BLaER1 (cell line): ENCODE results near the gene CTDSPL.
A peak's percentile ranks its signal among the peaks of the same experiment; 100 is the strongest.
"Not testable (repeated sequence)": the region's sequence is repeated elsewhere in the genome, so short reads cannot be mapped to it uniquely, and the experiment has no call there.

Source experiments
- H3K27ac ChIP-seq: shearing (Covaris generic); formaldehyde crosslinking; 2 replicates; pipeline ENCODE4 v1.8.1; 2022
- H3K27me3 ChIP-seq: shearing (Covaris generic); formaldehyde crosslinking; 2 replicates; pipeline ENCODE4 v1.8.1; 2022
- H3K36me3 ChIP-seq: shearing (Covaris generic); formaldehyde crosslinking; 2 replicates; pipeline ENCODE4 v1.8.1; 2022
- H3K4me1 ChIP-seq: shearing (Covaris generic); formaldehyde crosslinking; 2 replicates; pipeline ENCODE4 v1.8.1; 2022
- H3K4me2 ChIP-seq: shearing (Covaris generic); formaldehyde crosslinking; 2 replicates; pipeline ENCODE4 v1.8.1; 2022
- H3K4me3 ChIP-seq: shearing (Covaris generic); formaldehyde crosslinking; 2 replicates; pipeline ENCODE4 v1.8.1; 2022
- H3K9ac ChIP-seq: shearing (Covaris generic); formaldehyde crosslinking; 2 replicates; pipeline ENCODE4 v1.8.1; 2022
- H3K9me3 ChIP-seq: shearing (Covaris generic); formaldehyde crosslinking; 2 replicates; pipeline ENCODE4 v1.8.1; 2022
- H4K20me1 ChIP-seq: shearing (Covaris generic); formaldehyde crosslinking; 2 replicates; pipeline ENCODE4 v1.8.1; 2022
- Cebpa-rat ChIP-seq: shearing (Covaris generic); IDR thresholded peaks from 2 replicates; pipeline ENCODE4 v1.8.1; 2022

The CTDSPL gene

GRCh38 chr3:37861620-37862041 lies at the start of gene CTDSPL:
Gene CTDSPL, plus strand, starts transcription at chr3:37861880. Its CDS starts 320 bp downstream, at chr3:37862200.
- H3K36me3 ChIP-seq, result no peaks in the 10 kb centered on the region
- H3K9me3 ChIP-seq, result no peaks in the 10 kb centered on the region
- H3K27ac ChIP-seq, result no peak within 1 kb of the TSS
- 0 out of 2 replicates have a peak, but pooled peaks cover 10% of the 10 kb centered on the region for H4K20me1 ChIP-seq
- peaks cover 42% of the 10 kb centered on the region for H3K4me1 ChIP-seq
- H3K4me2 ChIP-seq, result peak within 1 kb of the TSS; percentile 99
- H3K27me3 ChIP-seq, result peaks cover 27% of the 10 kb centered on the region
- no peak for TF ChIP-seq Cebpa-rat
- peak within 1 kb of the TSS; percentile 66 for H3K9ac ChIP-seq
- H3K4me3 ChIP-seq, result peak within 1 kb of the TSS; percentile 75

- no peaks in the 10 kb centered on the region for H3K27me3 ChIP-seq
- H3K4me2 ChIP-seq, result no peak overlapping the region
Measured at GRCh38 chr3:37812499-37812896, 49.2 kb upstream of the CTDSPL start.

GRCh38 chr3:37813403-37813802 lies 48.3 kb upstream of the CTDSPL start:
- no peak for TF ChIP-seq Cebpa-rat
- H4K20me1 ChIP-seq, result no peaks in the 10 kb centered on the region
- H3K9me3 ChIP-seq, result no peaks in the 10 kb centered on the region
- no peak overlapping the region for H3K4me3 ChIP-seq
- no peaks in the 10 kb centered on the region for H3K27me3 ChIP-seq
- no peak overlapping the region for H3K27ac ChIP-seq
- no peak overlapping the region for H3K4me2 ChIP-seq
- H3K4me1 ChIP-seq, result peaks cover 12% of the 10 kb centered on the region
- H3K9ac ChIP-seq, result no peak overlapping the region
- H3K36me3 ChIP-seq, result no peaks in the 10 kb centered on the region

More at GRCh38 chr3:37812499-37812896, 49.2 kb upstream of the CTDSPL start:
- Histone ChIP-seq H3K4me1 (peaks cover 12% of the 10 kb centered on the region), H3K4me3 (no peak overlapping the region), H3K27ac (no peak overlapping the region), H3K36me3 (no peaks in the 10 kb centered on the region), H3K9me3 (no peaks in the 10 kb centered on the region), H3K9ac (no peak overlapping the region), H4K20me1 (no peaks in the 10 kb centered on the region)
- TF ChIP-seq Cebpa-rat, result no peak

GRCh38 chr3:37814547-37814946 lies 47.1 kb upstream of the CTDSPL start:
- Histone ChIP-seq H3K4me3 (no peak overlapping the region), H3K27ac (no peak overlapping the region), H3K9ac (no peak overlapping the region), H3K36me3 (no peaks in the 10 kb centered on the region), H3K9me3 (no peaks in the 10 kb centered on the region), H3K27me3 (no peaks in the 10 kb centered on the region), H3K4me2 (no peak overlapping the region), H3K4me1 (peaks cover 12% of the 10 kb centered on the region), H4K20me1 (no peaks in the 10 kb centered on the region)
- no peak for TF ChIP-seq Cebpa-rat

GRCh38 chr3:37815156-37815555 lies 46.5 kb upstream of the CTDSPL start:
- peaks cover 12% of the 10 kb centered on the region for H3K4me1 ChIP-seq
- H3K36me3 ChIP-seq, H3K27me3 ChIP-seq, H3K9ac ChIP-seq, H3K27ac ChIP-seq, H3K4me2 ChIP-seq, H4K20me1 ChIP-seq, H3K9me3 ChIP-seq, H3K4me3 ChIP-seq: not testable (repeated sequence)

GRCh38 chr3:37816271-37816670 lies 45.4 kb upstream of the CTDSPL start:
- no peak overlapping the region for H3K9ac ChIP-seq
- H4K20me1 ChIP-seq, result no peaks in the 10 kb centered on the region
- no peaks in the 10 kb centered on the region for H3K27me3 ChIP-seq
- no peak overlapping the region for H3K4me2 ChIP-seq
- no peaks in the 10 kb centered on the region for H3K9me3 ChIP-seq
- H3K27ac ChIP-seq, result no peak overlapping the region
- TF ChIP-seq Cebpa-rat, result no peak
- H3K4me1 ChIP-seq, result peaks cover 12% of the 10 kb centered on the region
- no peak overlapping the region for H3K4me3 ChIP-seq
- H3K36me3 ChIP-seq, result no peaks in the 10 kb centered on the region

- H3K9me3 ChIP-seq, result no peaks in the 10 kb centered on the region
- TF ChIP-seq Cebpa-rat, result no peak
- H3K36me3 ChIP-seq, result no peaks in the 10 kb centered on the region
- H3K4me2 ChIP-seq, result no peak overlapping the region
- H3K27me3 ChIP-seq, result no peaks in the 10 kb centered on the region
- no peaks in the 10 kb centered on the region for H4K20me1 ChIP-seq
- H3K9ac ChIP-seq, result no peak overlapping the region
- no peak overlapping the region for H3K27ac ChIP-seq
- no peak overlapping the region for H3K4me3 ChIP-seq
- no peaks in the 10 kb centered on the region for H3K4me1 ChIP-seq
Measured at GRCh38 chr3:37819591-37819990, 42.1 kb upstream of the CTDSPL start.

GRCh38 chr3:37820286-37820685 lies 41.4 kb upstream of the CTDSPL start:
- H3K9me3 ChIP-seq, result no peaks in the 10 kb centered on the region
- no peak overlapping the region for H3K27ac ChIP-seq
- no peaks in the 10 kb centered on the region for H3K4me1 ChIP-seq
- no peak overlapping the region for H3K4me2 ChIP-seq
- H4K20me1 ChIP-seq, result no peaks in the 10 kb centered on the region
- H3K36me3 ChIP-seq, result no peaks in the 10 kb centered on the region
- H3K27me3 ChIP-seq, result no peaks in the 10 kb centered on the region
- H3K9ac ChIP-seq, result no peak overlapping the region
- H3K4me3 ChIP-seq, result no peak overlapping the region
- no peak for TF ChIP-seq Cebpa-rat

- Histone ChIP-seq H3K9me3 (no peaks in the 10 kb centered on the region), H3K4me3 (no peak overlapping the region), H3K27ac (no peak overlapping the region), H3K9ac (no peak overlapping the region), H4K20me1 (no peaks in the 10 kb centered on the region), H3K27me3 (no peaks in the 10 kb centered on the region), H3K4me1 (no peaks in the 10 kb centered on the region), H3K36me3 (no peaks in the 10 kb centered on the region), H3K4me2 (no peak overlapping the region)
- TF ChIP-seq Cebpa-rat, result no peak
Measured at GRCh38 chr3:37823189-37823588, 38.5 kb upstream of the CTDSPL start.

- Histone ChIP-seq H3K4me1 (no peaks in the 10 kb centered on the region), H3K4me3 (no peak overlapping the region), H3K36me3 (no peaks in the 10 kb centered on the region), H3K27ac (no peak overlapping the region), H4K20me1 (no peaks in the 10 kb centered on the region), H3K4me2 (no peak overlapping the region), H3K27me3 (no peaks in the 10 kb centered on the region), H3K9me3 (no peaks in the 10 kb centered on the region), H3K9ac (no peak overlapping the region)
- TF ChIP-seq Cebpa-rat, result no peak
Measured at GRCh38 chr3:37824090-37824953, 37.4 kb upstream of the CTDSPL start.

GRCh38 chr3:37824954-37825328 lies 36.7 kb upstream of the CTDSPL start:
- Histone ChIP-seq H3K36me3 (no peaks in the 10 kb centered on the region), H3K9ac (no peak overlapping the region), H3K9me3 (no peaks in the 10 kb centered on the region), H4K20me1 (no peaks in the 10 kb centered on the region), H3K27ac (no peak overlapping the region), H3K4me2 (no peak overlapping the region), H3K27me3 (no peaks in the 10 kb centered on the region), H3K4me3 (no peak overlapping the region), H3K4me1 (no peaks in the 10 kb centered on the region)
- TF ChIP-seq Cebpa-rat, result no peak
